Tibial nerve (tissue), 4 donors: ENCODE measurements around the gene SMTNL1.

ENCODE experiments used
- CTCF ChIP-seq, 5 experiments: fragments of 200-600 bp in 3 of 5; fragments of 450-650 bp in 2 of 5; sonication (generic) in 3 of 5; IDR thresholded peaks; one replicate each; pipeline ENCODE4 v1.5.1; 2016 to 2019; ENCODE audit warnings: antibody characterized with exemption in 5 of 5, mild to moderate bottlenecking in 3 of 5, moderate library complexity in 2 of 5
- EP300 ChIP-seq, 2 donors: sonication (generic); formaldehyde crosslinking; IDR thresholded peaks; one replicate each; pipeline ENCODE4 v1.6.1; 2017; ENCODE audit warnings: antibody characterized with exemption in 2 of 2, mild to moderate bottlenecking in 1 of 2

GRCh38 chr11:57560146-57560545, 22.8 kb downstream of the SMTNL1 start:
- TF ChIP-seq CTCF (IDR thresholded peaks at IDR 0.05), result no peak
- no peak for TF ChIP-seq EP300 (IDR thresholded peaks at IDR 0.05)
